Sciatic nerve (tissue), 2 donors: ENCODE measurements around the gene JAK1. TPM values are rescaled to one million over a fixed set of nuclear protein-coding genes. Genes with fewer than 3 reads are reported as not detected.
"Not testable (repeated sequence)": the region's sequence is repeated elsewhere in the genome, so short reads cannot be mapped to it uniquely, and the experiment has no call there.

Source experiments
- ATAC-seq: fragments of 200-7000 bp; cut with Tn5 transposase; one replicate; pipeline ENCODE4 v1.9.1; 2020; ENCODE audit warnings: mild to moderate bottlenecking, moderate library complexity
- DNase-seq: peaks from one replicate; pipeline ENCODE4 v3.0.0-alpha.2; 2020; ENCODE audit warnings: low spot score
- intact Hi-C: fragments of 100-400 bp; cut with DNase I; formaldehyde crosslinking; loops from one replicate; pipeline ENCODE4 v1.14.2; 2022
- total RNA-seq: library from RNA; stranded (reverse); fragmentation: NEBNext Ultra II Directional; extraction: Animal tissue kit (Norgen Biotek cat#: 25700); gene quantifications from one replicate; pipeline ENCODE4 v1.2.1, GENCODE V29; 2021
- donor health status: DM: no; HTN: no; CAD: no.
- donor health status: DM: no; HTN: no; CAD: no.

Gene JAK1
- total RNA-seq, 1 donor from 2014 or later, result 90.3 TPM

- DNase-seq (no peak), ATAC-seq (peak; percentile 90)
Measured at GRCh38 chr1:64933296-64934070, 32.9 kb downstream of the JAK1 start.

GRCh38 chr1:64932962-64933295 is 33.4 kb downstream of the JAK1 start:
- DNase-seq, result no peak
- no peak for ATAC-seq
- intact Hi-C loops, result no loop called here

More at GRCh38 chr1:64933296-64934070, 32.9 kb downstream of the JAK1 start:
- intact Hi-C loops, result no loop called here

DNA sequence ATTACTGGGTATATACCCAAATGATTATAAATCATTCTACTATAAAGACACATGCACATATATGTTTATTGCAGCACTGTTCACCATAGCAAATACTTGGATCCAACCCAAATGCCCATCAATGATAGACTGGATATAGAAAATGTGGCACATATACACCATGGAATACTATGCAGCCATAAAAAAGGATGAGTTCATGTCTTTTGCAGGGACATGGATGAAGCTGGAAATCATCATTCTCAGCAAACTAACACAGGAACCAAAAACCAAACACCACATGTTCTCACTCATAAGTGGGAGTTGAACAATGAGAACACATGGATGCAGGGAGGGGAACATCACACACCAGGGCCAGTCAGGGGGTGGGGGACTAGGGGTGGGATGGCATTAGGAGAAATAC is 35.7 kb downstream of the JAK1 start:
- intact Hi-C loops, DNase-seq, ATAC-seq: not testable (repeated sequence)

- no peak for ATAC-seq
- intact Hi-C loops, result no loop called here
Measured at GRCh38 chr1:64929221-64929620, 37.1 kb downstream of the JAK1 start.

DNA sequence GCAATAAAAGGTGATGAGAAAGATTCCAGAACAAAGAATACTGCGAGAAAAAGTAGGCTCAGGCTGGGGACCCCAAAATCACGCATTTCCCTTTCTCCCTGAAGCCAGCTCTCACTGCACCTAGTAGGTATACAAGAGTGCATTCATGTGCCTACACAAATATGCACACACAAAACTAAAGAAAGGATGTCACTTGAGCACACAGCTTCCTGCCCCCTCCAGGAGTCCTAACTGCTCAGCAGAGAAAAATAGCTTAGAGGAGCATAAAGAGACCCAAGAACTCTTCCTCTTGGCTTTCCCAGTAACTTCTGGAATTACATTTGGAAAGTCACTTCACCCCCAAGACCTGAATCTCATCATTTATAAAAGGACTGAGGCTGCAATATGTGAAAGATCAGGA is 38.0 kb downstream of the JAK1 start:
- intact Hi-C loops, result no loop called here
- ATAC-seq (no peak), DNase-seq (no peak)

More at GRCh38 chr1:64929221-64929620, 37.1 kb downstream of the JAK1 start:
- DNase-seq, result no peak

GRCh38 chr1:64925594-64925993 is 40.8 kb downstream of the JAK1 start:
- ATAC-seq, result no peak
- DNase-seq, result no peak
- intact Hi-C loops, result no loop called here

GRCh38 chr1:64923294-64923718 is 43.0 kb downstream of the JAK1 start:
- intact Hi-C loops, result no loop called here
- ATAC-seq (no peak), DNase-seq (no peak)

GRCh38 chr1:64922336-64922735 is 44.0 kb downstream of the JAK1 start:
- no peak for ATAC-seq
- DNase-seq, result no peak
- intact Hi-C loops, result no loop called here

GRCh38 chr1:64921771-64922170 is 44.6 kb downstream of the JAK1 start:
- no peak for ATAC-seq

DNA sequence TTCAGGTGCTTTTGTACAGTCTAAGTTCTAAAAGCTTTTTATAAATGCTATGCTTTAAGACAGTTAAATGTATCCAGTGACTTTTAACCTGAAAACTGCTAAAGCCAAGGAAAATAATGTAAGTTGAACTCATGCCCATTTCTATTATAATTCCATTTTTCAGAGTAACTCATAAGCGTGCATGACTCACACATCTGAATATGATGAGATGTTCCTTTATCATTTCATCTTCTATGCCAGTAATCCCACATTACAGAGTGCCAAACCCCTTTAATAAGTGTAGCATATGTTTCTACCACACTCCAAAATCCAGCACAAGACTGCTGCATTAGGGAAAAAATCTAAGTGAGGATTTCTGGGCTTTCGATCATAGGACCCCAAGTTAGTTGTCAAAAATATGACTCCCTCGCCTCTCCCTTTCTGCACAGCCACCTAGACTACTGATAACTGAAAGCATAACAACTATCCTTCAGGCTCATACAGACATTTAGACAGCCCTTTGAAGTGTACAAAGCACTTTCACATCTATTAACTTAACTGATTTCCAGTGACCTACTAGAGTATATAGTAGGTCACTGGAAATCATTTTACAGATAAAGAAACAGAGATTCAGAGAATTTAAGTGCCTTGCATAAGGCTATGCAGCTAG is 45.3 kb downstream of the JAK1 start:
- DNase-seq (no peak), ATAC-seq (no peak)
- intact Hi-C loops, result no loop called here

More at GRCh38 chr1:64921771-64922170, 44.6 kb downstream of the JAK1 start:
- intact Hi-C loops, result no loop called here
- no peak for DNase-seq

DNA sequence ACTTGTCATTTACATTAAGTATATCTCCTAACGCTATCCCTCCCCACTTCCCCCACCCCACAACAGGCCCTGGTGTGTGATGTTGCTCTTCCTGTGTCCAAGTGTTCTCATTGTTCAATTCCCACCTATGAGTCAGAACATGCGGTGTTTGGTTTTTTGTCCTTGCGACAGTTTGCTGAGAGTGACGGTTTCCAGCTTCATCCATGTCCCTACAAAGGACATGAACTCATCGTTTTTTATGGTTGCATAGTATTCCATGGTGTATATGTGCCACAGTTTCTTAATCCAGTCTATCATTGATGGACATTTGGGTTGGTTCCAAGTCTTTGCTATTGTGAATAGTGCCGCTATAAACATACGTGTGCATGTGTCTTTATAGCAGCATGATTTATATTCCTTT is 47.2 kb downstream of the JAK1 start:
- ATAC-seq, DNase-seq, intact Hi-C loops: not testable (repeated sequence)

DNA sequence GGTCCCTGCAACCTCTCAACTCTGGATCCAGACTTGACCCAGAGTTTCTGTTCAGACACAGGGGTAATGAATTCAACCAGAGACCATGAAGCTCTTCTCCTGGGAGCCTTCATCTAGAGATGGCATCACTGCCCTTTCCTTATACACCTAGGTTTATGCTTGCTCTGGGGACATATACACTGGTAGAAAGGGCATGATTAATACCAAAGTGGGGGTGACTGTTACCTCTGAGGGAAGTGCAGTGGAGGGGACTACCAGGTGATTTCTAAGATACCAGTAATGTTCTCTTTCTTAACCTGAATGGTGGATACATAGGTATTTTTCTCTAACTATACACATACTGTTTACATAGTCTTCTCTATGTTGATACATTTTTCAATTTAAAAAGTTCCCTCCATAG is 48.4 kb downstream of the JAK1 start:
- DNase-seq (no peak), ATAC-seq (no peak)
- intact Hi-C loops, result no loop called here

DNA sequence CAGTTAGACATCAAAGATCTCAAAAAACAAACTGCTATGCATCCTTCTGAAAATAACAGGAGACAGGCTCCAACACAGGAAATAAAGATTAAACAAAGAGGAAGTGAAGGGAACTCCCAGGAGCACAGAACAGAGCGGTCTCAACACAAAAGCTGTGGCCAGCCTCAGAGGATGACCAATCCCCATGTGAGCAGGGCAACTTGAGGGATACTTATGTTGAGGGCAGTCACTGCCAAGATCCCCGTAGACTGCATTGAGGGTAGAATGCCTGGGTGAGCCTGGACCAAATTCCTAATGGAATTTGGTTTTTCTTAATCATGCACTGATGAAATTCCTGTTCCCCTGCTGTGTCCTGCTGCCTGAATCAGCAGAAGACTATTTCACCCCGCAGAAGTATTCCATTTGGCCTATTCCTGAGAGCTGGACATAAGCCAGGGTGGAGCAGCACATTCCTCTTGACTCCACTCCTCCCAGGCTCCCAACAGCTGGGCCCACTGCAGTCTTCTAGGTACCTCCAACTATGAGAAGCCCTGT is 49.0 kb downstream of the JAK1 start:
- DNase-seq (no peak), ATAC-seq (peak; percentile 82)

GRCh38 chr1:64915381-64916274 is 50.7 kb downstream of the JAK1 start:
- ATAC-seq, result no peak
- intact Hi-C loops, result no loop called here
- DNase-seq, result no peak

More for the DNA sequence above, 49.0 kb downstream of the JAK1 start:
- intact Hi-C loops, result no loop called here

GRCh38 chr1:64913361-64914015 is 52.9 kb downstream of the JAK1 start:
- intact Hi-C loops, result no loop called here
- DNase-seq (no peak), ATAC-seq (no peak)

DNA sequence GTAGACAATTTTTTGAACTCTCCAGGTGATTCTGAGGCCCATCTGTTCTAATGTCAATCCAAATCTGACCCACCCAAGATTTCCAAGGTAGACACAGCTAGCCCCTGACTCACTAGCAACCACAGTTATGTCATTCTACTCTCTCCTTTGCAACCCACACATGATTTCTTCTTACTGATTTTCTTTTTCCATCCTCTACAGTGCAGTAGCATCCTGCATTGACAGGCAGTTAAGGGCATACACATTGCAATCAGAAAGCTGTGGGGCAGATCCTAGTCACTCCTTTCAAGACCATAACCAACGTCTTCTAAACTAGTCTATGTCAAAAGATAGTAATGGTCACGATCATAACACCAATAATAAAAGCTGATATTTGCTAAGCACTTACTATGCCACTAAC is 54.2 kb downstream of the JAK1 start:
- DNase-seq, result no peak
- intact Hi-C loops, result no loop called here
- no peak for ATAC-seq

DNA sequence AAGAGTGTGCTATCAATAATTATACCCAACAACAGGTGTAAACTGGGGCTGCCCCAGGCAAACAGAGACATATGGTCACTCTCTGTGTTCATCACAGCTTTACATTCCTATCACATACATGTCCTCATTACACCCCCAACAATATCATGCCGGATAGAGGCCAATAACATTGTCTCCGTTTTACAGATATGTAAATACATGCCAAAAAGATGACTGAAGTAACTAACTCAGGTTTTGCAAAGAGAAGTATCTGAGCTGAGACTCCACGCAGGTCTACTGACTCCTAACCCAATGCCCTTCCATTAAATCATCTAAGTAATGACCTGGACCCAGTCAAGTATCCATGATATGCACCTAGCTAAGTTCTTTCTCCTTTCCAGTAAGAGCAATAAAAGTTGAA is 55.0 kb downstream of the JAK1 start:
- ATAC-seq, result no peak
- intact Hi-C loops, result no loop called here
- DNase-seq, result no peak

- no peak for ATAC-seq
- intact Hi-C loops, result no loop called here
- no peak for DNase-seq
Measured at GRCh38 chr1:64909031-64909430, 57.3 kb downstream of the JAK1 start.

DNA sequence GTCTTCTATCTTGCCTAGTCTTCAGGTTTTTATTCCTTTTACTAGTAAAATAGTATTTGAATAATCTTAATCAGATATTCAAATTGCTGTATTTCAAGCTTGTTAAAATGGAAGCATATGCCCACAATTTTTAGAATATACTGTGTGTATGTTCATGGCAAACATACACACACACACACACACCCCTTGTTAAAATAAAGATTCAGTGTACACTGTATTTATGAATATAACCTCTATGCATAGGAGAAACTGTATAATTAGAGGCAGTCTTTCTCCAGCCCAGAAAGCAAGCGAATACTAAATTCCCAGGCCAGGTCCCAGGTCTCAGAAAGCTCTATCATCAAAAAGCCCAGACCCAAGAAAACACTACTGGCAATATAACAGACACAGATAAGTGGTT is 57.8 kb downstream of the JAK1 start:
- intact Hi-C loops, result no loop called here
- DNase-seq (no peak), ATAC-seq (no peak)
